SU-DHL-6 (cell line): Measurements from ENCODE around the gene PDCD1.

ENCODE experiments used
- H2AFZ ChIP-seq: fragments of 200-600 bp; sonication (generic); 2 replicates; pipeline ENCODE4 v1.6.1; 2014; ENCODE audit warnings: low read depth, mild to moderate bottlenecking, moderate library complexity, mixed read lengths, antibody characterized with exemption, low read length; ENCODE audit not compliant: severe bottlenecking
- H3F3A ChIP-seq: fragments of 200-600 bp; shearing (Covaris generic); 2 replicates; pipeline ENCODE4 v1.6.0; 2016; ENCODE audit warnings: antibody characterized with exemption, mild to moderate bottlenecking; ENCODE audit not compliant: insufficient read depth
- H3K27ac ChIP-seq: fragments of 200-600 bp; sonication (generic); 2 replicates; pipeline ENCODE4 v1.5.1; 2016; ENCODE audit warnings: low read depth, mild to moderate bottlenecking, low read length, moderate library complexity, mixed read lengths
- H3K27me3 ChIP-seq: fragments of 200-600 bp; sonication (generic), shearing (Covaris generic); 2 replicates; pipeline ENCODE4 v1.6.0; 2014; ENCODE audit warnings: mild to moderate bottlenecking, low read length
- H3K36me3 ChIP-seq: fragments of 200-600 bp; sonication (generic); 2 replicates; pipeline ENCODE4 v1.6.1; 2014; ENCODE audit warnings: mild to moderate bottlenecking, low read length, mixed read lengths
- H3K4me2 ChIP-seq: fragments of 300-600, 200-600 bp; shearing (Covaris generic), sonication (generic); 2 replicates; pipeline ENCODE4 v1.6.0; 2014; ENCODE audit warnings: low read length, low read depth, mild to moderate bottlenecking; ENCODE audit not compliant: poor library complexity, severe bottlenecking
- H3K4me3 ChIP-seq: fragments of 200-600 bp; sonication (generic); 2 replicates; pipeline ENCODE4 v1.5.1; 2014; ENCODE audit warnings: antibody characterized with exemption, low read length, mild to moderate bottlenecking, mixed read lengths; ENCODE audit not compliant: insufficient read depth, poor library complexity, severe bottlenecking
- H3K79me2 ChIP-seq: fragments of 200-600 bp; sonication (generic); 2 replicates; pipeline ENCODE4 v1.6.1; 2014; ENCODE audit warnings: mild to moderate bottlenecking, low read length, moderate library complexity; ENCODE audit not compliant: insufficient read depth
- H3K9ac ChIP-seq: fragments of 200-600 bp; sonication (generic); 2 replicates; pipeline ENCODE4 v1.7.0; 2014; ENCODE audit warnings: mild to moderate bottlenecking, low read length
- H3K9me2 ChIP-seq: fragments of 200-600 bp; sonication (generic); replicated peaks from 2 replicates; pipeline ENCODE4 v1.6.1; 2014; ENCODE audit warnings: low read length; ENCODE audit not compliant: insufficient read depth
- H3K9me3 ChIP-seq: fragments of 200-600 bp; sonication (generic); 2 replicates; pipeline ENCODE4 v1.6.1; 2014; ENCODE audit warnings: low read length, mixed read lengths; ENCODE audit not compliant: insufficient read depth
- H4K20me1 ChIP-seq: fragments of 200-600 bp; sonication (generic); 2 replicates; pipeline ENCODE4 v1.6.1; 2014; ENCODE audit warnings: low read depth, mild to moderate bottlenecking, antibody characterized with exemption, low read length, moderate library complexity, mixed read lengths
- CTCF ChIP-seq: fragments of 200-600 bp; sonication (generic); IDR thresholded peaks from one replicate; pipeline ENCODE4 v1.5.1; 2017; ENCODE audit warnings: antibody characterized with exemption, mild to moderate bottlenecking, low read length, moderate library complexity; ENCODE audit not compliant: insufficient read depth, poor library complexity, severe bottlenecking
- EZH2phosphoT487 ChIP-seq: fragments of 200-600 bp; sonication (generic), shearing (Covaris generic); conservative IDR thresholded peaks from 2 replicates; pipeline ENCODE4 v1.6.1; 2018; ENCODE audit warnings: mild to moderate bottlenecking, antibody characterized with exemption, low read length, moderate library complexity, mixed read lengths

PDCD1 gene

GRCh38 chr2:241811952-241812729 is 46.6 kb downstream of the PDCD1 start:
- Histone ChIP-seq H3K27me3 (no peaks in the 10 kb centered on the region), H3K79me2 (no peaks in the 10 kb centered on the region), H3K9me3 (no peaks in the 10 kb centered on the region), H3K9ac (no peak overlapping the region), H3K36me3 (no peaks in the 10 kb centered on the region), H3K9me2 (no peaks in the 10 kb centered on the region), H3K4me3 (no peak overlapping the region), H3K4me2 (no peak overlapping the region), H2AFZ (no peak overlapping the region), H3F3A (no peaks in the 10 kb centered on the region), H4K20me1 (no peaks in the 10 kb centered on the region), H3K27ac (no peak overlapping the region)
- TF ChIP-seq CTCF = no peak
- TF ChIP-seq EZH2phosphoT487 = no peak

DNA sequence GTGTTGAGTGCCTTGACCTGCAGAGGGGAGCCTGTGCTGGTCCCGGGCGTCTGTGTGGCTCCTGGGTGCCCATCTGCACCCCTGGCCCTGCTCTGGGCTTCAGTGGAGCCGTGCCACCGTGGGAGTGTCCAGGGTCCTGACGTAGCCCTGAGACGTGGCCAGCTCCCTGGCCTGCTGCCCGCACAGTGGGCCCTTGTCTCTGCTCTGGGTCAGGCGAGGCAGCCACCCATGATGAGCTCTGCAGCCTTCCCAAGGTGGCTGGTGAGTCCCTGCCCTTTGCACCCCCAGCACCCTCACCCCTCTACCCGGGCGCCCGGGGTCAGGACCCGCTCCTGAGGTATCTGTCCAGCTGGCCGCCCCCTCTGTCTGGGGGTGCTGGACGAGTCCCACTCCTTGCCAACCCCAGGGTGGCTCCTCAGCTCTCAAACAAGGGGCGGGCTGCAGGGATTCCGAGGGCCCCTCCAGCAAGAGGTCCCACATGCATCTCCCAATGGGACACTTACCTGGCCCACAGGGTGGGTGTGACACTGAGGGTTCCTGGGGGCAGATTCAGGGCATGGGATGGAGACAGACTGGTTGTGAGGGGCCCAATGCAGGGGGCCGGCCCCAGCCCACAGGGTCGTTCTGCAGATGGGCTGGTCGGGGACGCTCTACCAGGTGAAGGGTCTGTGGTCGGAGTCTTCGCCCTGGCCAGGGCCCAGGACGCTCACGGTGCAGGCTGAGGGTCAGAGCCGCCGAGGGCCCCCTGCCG is 47.3 kb downstream of the PDCD1 start:
- no peak overlapping the region for H3K27ac ChIP-seq
- no peaks in the 10 kb centered on the region for H3F3A ChIP-seq
- H3K79me2 ChIP-seq = no peaks in the 10 kb centered on the region
- TF ChIP-seq EZH2phosphoT487 (no peak), CTCF (no peak)
- H3K9ac ChIP-seq = no peak overlapping the region
- no peaks in the 10 kb centered on the region for H3K27me3 ChIP-seq
- H3K4me2 ChIP-seq = no peak overlapping the region
- no peak overlapping the region for H3K4me3 ChIP-seq
- H3K36me3 ChIP-seq = no peaks in the 10 kb centered on the region
- H2AFZ ChIP-seq = no peak overlapping the region
- H3K9me2 ChIP-seq = no peaks in the 10 kb centered on the region
- H4K20me1 ChIP-seq = no peaks in the 10 kb centered on the region
- no peaks in the 10 kb centered on the region for H3K9me3 ChIP-seq

DNA sequence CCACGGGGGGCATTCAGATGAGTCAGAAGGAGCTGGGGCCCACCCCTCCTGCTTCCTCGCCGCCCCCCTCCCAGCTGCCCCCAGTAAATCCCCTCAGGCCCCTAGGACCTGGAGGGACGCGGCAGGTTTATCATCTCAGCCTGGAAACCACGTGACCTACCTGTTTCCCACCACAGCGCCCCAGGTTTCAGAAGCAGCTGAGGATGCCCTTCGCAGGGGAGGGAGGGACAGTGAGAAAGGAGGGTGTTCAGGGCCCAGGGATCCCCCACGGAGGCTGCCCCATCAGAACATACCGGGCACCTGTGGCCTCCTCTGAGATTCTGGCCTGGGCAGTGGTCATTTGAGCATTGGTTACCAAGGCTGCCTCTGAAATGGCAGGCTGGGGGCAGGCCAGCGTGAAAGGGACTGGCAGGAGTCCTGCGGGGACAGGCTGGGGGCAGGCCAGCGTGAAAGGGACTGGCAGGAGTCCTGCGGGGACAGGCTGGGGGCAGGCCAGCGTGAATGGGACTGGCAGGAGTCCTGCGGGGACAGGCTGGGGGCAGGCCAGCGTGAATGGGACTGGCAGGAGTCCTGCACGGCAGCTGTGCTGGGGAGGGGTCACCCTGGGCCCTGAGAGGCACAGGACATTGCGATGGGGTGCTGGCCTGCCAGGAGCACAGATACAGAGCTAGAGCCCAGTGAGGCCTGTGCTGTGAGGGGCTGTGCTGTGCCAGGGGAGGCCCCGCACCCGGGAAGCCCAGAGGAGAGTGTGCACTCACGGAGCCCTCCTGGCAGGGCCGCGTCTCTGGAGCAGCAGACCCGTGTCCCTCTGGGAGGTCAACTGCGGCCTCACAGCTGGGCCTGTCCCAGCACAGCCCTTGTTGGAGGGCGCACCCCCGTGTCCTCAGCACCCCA is 48.1 kb downstream of the PDCD1 start:
- Histone ChIP-seq H3K79me2 (no peaks in the 10 kb centered on the region), H3K9ac (no peak overlapping the region), H3K36me3 (no peaks in the 10 kb centered on the region), H2AFZ (no peak overlapping the region), H3K9me2 (no peaks in the 10 kb centered on the region), H3K27ac (no peak overlapping the region), H3K4me3 (no peak overlapping the region), H3K4me2 (no peak overlapping the region), H3K27me3 (no peaks in the 10 kb centered on the region), H3F3A (no peaks in the 10 kb centered on the region), H3K9me3 (no peaks in the 10 kb centered on the region), H4K20me1 (no peaks in the 10 kb centered on the region)
- TF ChIP-seq EZH2phosphoT487 = no peak
- no peak for TF ChIP-seq CTCF
